PFSK-1 (cell line): ENCODE data around the gene CLIC2.

Experiments used
- FOXP2 ChIP-seq: optimal IDR thresholded peaks from 2 replicates; pipeline ENCODE3; 2011; ENCODE audit warnings: borderline replicate concordance, control low read depth, inconsistent platforms; ENCODE audit not compliant: insufficient read depth; ENCODE audit errors: extremely low read length, extremely low read depth
- POLR2AphosphoS5 ChIP-seq: IDR thresholded peaks from 2 replicates; pipeline ENCODE4 v1.6.1; 2012; ENCODE audit warnings: low read depth, mild to moderate bottlenecking, control low read depth, low read length, moderate library complexity
- REST ChIP-seq, 2 experiments: IDR thresholded peaks; 2 replicates each; pipeline versions ENCODE4 v1.6.1 to v1.8.0; 2011 to 2012; ENCODE audit warnings: low read depth in 2 of 2, low read length in 2 of 2, control low read depth in 1 of 2, inconsistent platforms in 1 of 2, mild to moderate bottlenecking in 1 of 2, moderate library complexity in 1 of 2; ENCODE audit not compliant: insufficient read depth in 1 of 2
- SIN3A ChIP-seq: IDR thresholded peaks from 2 replicates; pipeline ENCODE4 v1.6.1; 2012; ENCODE audit warnings: mild to moderate bottlenecking, low read length, moderate library complexity, borderline replicate concordance; ENCODE audit not compliant: insufficient read depth
- TAF1 ChIP-seq: IDR thresholded peaks from 2 replicates; pipeline ENCODE4 v1.6.1; 2012; ENCODE audit warnings: low read length, control low read depth, borderline replicate concordance; ENCODE audit not compliant: insufficient read depth

Gene CLIC2

GRCh38 chrX:155279873-155280272 is 54.5 kb downstream of the CLIC2 start:
- no peak for TF ChIP-seq TAF1
- TF ChIP-seq POLR2AphosphoS5: no peak
- no peak for TF ChIP-seq REST (IDR thresholded peaks at IDR 0.05; ENCODE audit: insufficient read depth in 1 of 2, low read depth in 2 of 2, low read length in 2 of 2)
- TF ChIP-seq FOXP2: no peak
- no peak for TF ChIP-seq SIN3A

DNA sequence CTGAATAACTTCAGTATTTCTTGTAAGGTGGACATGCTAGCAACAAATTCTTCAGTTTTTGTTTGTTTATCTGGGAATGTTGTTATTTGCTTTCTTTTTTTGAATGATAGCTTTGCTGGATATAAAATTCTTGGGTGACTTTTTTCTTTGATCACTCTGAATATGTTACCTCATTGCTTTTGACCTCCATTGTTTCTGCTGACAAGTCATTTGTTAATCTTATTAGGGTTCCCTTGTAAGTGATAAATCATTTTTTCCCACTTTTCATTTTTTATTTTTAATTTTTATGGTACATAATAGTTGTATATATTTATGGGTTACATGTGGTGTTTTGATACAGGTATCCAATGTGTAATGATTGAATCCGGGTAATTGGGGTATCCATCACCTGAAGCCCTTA is 63.4 kb downstream of the CLIC2 start:
- TF ChIP-seq FOXP2: no peak

DNA sequence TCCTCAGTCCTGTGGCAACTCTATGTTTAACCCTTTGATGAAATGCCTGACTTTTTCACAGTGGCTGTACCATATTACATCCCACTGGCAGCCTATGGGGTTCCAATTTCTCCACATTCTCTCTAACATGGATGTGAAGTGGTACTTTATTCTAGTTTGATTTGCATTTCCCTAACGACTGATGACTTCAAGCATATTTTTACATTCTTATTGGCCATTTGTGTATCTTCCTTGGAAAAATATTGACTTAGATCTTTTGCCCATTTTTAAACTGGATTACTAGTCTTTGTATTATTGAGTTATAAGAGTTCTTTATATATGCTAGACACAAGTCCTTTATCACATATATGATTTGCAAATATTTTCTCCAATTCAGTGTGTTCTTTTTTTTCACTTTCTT is 68.0 kb downstream of the CLIC2 start:
- TF ChIP-seq REST (IDR thresholded peaks at IDR 0.05; ENCODE audit: insufficient read depth in 1 of 2, low read depth in 2 of 2, low read length in 2 of 2) (no peak), POLR2AphosphoS5 (no peak), TAF1 (no peak)

DNA sequence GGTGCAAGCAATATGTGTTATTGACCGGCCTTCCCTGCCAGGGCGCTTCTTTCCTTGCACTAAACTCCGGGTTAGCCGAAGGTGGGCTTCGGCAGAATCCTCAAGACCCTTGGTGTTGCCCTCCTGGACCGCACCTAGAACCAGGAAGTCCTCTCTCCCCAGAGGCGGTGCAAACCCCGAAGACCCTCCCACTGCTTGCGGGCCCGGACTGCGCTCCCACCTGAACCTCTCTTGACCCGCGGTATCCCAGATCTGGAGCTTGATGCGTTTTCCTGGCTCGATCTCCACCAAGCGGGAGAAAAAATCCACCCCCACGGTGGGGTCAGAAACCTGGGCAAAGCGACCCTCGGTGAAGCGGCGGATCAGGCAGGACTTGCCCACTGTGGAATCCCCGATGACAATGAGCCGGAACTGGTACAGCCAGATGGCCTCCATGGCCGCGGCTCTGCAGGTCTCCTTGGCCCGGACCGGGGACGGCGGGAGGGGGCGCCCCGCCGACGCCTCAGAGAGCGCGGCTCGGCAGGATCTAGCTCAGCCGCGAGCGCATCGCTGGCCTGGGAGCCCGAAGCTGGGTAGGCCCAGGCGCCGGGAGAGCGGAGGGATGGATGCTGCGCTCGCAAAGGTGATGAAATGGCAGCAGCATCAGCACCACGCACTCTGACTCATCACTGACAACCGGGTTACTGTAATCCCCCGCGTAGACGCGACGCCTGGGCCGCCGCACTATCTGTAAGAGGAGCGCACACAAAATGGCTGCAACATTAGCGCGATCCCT is 70.4 kb downstream of the CLIC2 start, which contains the start of gene RAB39B:
Gene RAB39B (minus strand): TSS at position 638 of the 775 bp plus-strand sequence. CDS start 203 bp downstream, at position 435.
- TF ChIP-seq POLR2AphosphoS5 (no peak), FOXP2 (no peak), SIN3A (no peak)

DNA sequence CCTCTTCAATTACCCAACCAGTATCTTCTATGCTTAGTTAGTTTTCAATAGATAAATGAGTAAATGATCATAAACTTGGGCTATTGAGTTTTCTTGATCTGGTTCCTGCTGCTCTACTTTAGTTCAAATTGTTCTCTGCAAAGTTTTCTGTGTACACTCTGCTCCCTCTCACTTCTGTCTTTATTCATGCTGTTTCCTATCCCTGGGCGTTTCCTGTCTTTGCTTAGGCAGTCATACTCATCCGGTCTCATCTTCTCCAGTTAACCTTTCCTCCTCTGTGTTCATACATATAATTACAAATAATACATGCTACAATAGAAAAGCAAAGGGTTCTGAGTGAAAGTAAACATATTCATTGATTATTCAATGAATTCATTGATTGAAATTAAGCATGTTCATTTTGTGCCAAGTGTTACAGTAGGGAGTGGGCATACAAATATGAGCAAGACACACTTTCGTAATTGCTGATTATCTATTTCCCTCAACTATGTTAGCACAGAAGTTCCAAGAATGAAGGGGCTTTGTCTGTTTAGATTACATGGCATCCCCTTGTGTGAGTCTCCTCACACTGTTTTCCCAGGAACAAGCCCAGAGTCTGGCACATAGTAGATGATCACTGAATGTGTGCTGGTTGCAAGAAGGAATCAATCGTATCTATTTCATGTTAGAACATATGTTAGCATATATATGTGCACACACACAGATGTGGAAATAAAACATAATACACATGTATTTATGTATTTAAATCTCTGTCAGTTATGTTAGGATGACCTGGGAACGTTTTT is 71.3 kb downstream of the CLIC2 start:
- no peak for TF ChIP-seq SIN3A
- no peak for TF ChIP-seq REST (IDR thresholded peaks at IDR 0.05; ENCODE audit: insufficient read depth in 1 of 2, low read depth in 2 of 2, low read length in 2 of 2)
- no peak for TF ChIP-seq FOXP2
- no peak for TF ChIP-seq POLR2AphosphoS5
- TF ChIP-seq TAF1: no peak

DNA sequence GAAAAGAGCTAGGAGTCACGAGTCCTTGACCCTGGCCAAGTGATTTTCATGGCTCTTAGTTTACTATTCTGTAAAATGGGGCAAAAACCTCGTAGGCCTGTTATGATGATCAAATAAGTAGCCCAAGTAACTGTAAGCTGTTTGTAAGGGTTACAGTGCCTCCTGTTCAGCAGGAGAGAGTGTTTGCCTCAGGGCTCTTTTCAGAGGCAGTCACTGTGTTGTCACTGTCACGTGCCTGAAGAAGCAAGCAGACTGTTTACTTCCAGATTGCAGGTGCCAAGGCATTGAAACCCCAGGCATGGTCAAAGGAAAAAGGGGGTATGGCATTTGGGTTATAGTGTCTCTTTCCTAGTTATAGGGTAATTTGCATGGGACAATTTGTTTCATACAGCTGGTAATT is 74.7 kb downstream of the CLIC2 start:
- no peak for TF ChIP-seq REST (IDR thresholded peaks at IDR 0.05; ENCODE audit: insufficient read depth in 1 of 2, low read depth in 2 of 2, low read length in 2 of 2)
- TF ChIP-seq POLR2AphosphoS5: no peak
- no peak for TF ChIP-seq FOXP2
- no peak for TF ChIP-seq TAF1
